ENCODE results near the gene ZBTB16.

GRCh38 chr11:114136686-114137640 lies 77.5 kb downstream of the ZBTB16 start:
- no peak for TF ChIP-seq CTCF (IDR thresholded peaks at IDR 0.05 in 8 of 11, conservative IDR thresholded peaks at IDR 0.05 in 3 of 11)
- no peak for TF ChIP-seq POLR2AphosphoS5 (IDR thresholded peaks at IDR 0.05)

All from spleen (tissue), 7 donors.